CD4-positive, CD25-positive, alpha-beta regulatory T cell (primary cell): ENCODE measurements around the gene STK17B. TPM values are rescaled to one million over a fixed set of nuclear protein-coding genes. Genes with fewer than 3 reads are reported as not detected.
"Not testable (repeated sequence)": the region's sequence is repeated elsewhere in the genome, so short reads cannot be mapped to it uniquely, and the experiment has no call there.

Source experiments
- ATAC-seq, 2 donors: fragments of 150-1000 bp; cut with Tn5 transposase; one replicate each; pipeline ENCODE4 v1.10.0; 2021; ENCODE audit warnings: low read depth in 2 of 2, moderate number of reproducible peaks in 2 of 2, moderate library complexity in 1 of 2
- DNase-seq, 3 donors: peaks; one replicate each; pipeline versions ENCODE4 v3.0.0 to v3.0.0-alpha.2; 2012 to 2022; ENCODE audit warnings: mixed read lengths in 1 of 3
- H3K27ac ChIP-seq: one replicate; pipeline ENCODE4 v1.7.0; 2013; ENCODE audit warnings: mild to moderate bottlenecking, low read length; ENCODE audit not compliant: insufficient read depth, poor library complexity, severe bottlenecking
- H3K27me3 ChIP-seq: one replicate; pipeline ENCODE4 v1.7.0; 2013; ENCODE audit warnings: low read length; ENCODE audit not compliant: control insufficient read depth, insufficient read depth
- H3K36me3 ChIP-seq: one replicate; pipeline ENCODE4 v1.7.0; 2013; ENCODE audit warnings: mild to moderate bottlenecking, low read length, moderate library complexity; ENCODE audit not compliant: control insufficient read depth, insufficient read depth
- H3K4me1 ChIP-seq: 2 replicates; pipeline ENCODE4 v1.7.0; 2013; ENCODE audit warnings: mild to moderate bottlenecking, low read length; ENCODE audit not compliant: insufficient read depth, control insufficient read depth, poor library complexity, severe bottlenecking
- H3K4me3 ChIP-seq: one replicate; pipeline ENCODE4 v1.7.0; 2013; ENCODE audit warnings: low read depth, mild to moderate bottlenecking, low read length, moderate library complexity
- H3K9me3 ChIP-seq, 2 experiments: 1 replicate in 1 of 2; 2 replicates in 1 of 2; pipeline ENCODE4 v1.7.0; 2013; ENCODE audit warnings: low read length in 2 of 2, mild to moderate bottlenecking in 1 of 2, moderate library complexity in 1 of 2; ENCODE audit not compliant: control insufficient read depth in 2 of 2
- H3K27ac Mint-ChIP-seq, 3 donors: one replicate each; pipeline ENCODE4 v1.8.0; 2020 to 2022; ENCODE audit warnings: mild to moderate bottlenecking in 3 of 3, mixed read lengths in 3 of 3, moderate library complexity in 2 of 3
- H3K27me3 Mint-ChIP-seq: one replicate; pipeline ENCODE4 v1.8.0; 2022; ENCODE audit warnings: mild to moderate bottlenecking, mixed read lengths
- H3K36me3 Mint-ChIP-seq: one replicate; pipeline ENCODE4 v1.8.0; 2020; ENCODE audit warnings: mixed read lengths
- H3K4me1 Mint-ChIP-seq, 4 donors: one replicate each; pipeline ENCODE4 v1.8.0; 2020 to 2022; ENCODE audit warnings: mixed read lengths in 4 of 4, mild to moderate bottlenecking in 1 of 4
- H3K4me3 Mint-ChIP-seq, 4 donors: one replicate each; pipeline ENCODE4 v1.8.0; 2020 to 2022; ENCODE audit warnings: mild to moderate bottlenecking in 4 of 4, mixed read lengths in 4 of 4, moderate library complexity in 3 of 4
- H3K9me3 Mint-ChIP-seq, 7 donors: one replicate each; pipeline ENCODE4 v1.8.0; 2020 to 2022; ENCODE audit warnings: mixed read lengths in 7 of 7, mild to moderate bottlenecking in 3 of 7, moderate library complexity in 2 of 7
- polyA plus RNA-seq, 4 donors: library from polyadenylated mRNA; unstranded; fragments of 300-500 nt; fragmentation: Illumina TruSeq; gene quantifications; one replicate each; pipeline ENCODE4 v1.2.3, GENCODE V29; 2021
- total RNA-seq: library from RNA; stranded (reverse); gene quantifications from one replicate; pipeline ENCODE4 v1.2.3, GENCODE V29; 2022

STK17B gene
- total and polyA plus RNA-seq, 5 donors from 2014 or later = 97.1 to 542 (median 113) TPM

GRCh38 chr2:196097864-196098660 is 73.3 kb downstream of the STK17B start:
- no peak for ATAC-seq

GRCh38 chr2:196096982-196097745 is 74.2 kb downstream of the STK17B start:
- Histone ChIP-seq H3K4me1 (no peaks in the 10 kb centered on the region), H3K9me3 (peaks cover 0 to 2% of the 10 kb centered on the region in 2 experiments), H3K4me3 (no peak overlapping the region), H3K27me3 (no peaks in the 10 kb centered on the region), H3K36me3 (no peaks in the 10 kb centered on the region), H3K27ac (no peak overlapping the region)
- DNase-seq (no peak), ATAC-seq (no peak)
- H3K27me3 Mint-ChIP-seq = peaks cover 8% of the 10 kb centered on the region
- no peak overlapping the region for H3K27ac Mint-ChIP-seq
- peaks cover 0 to 23% (median 4%) of the 10 kb centered on the region in 7 donors for H3K9me3 Mint-ChIP-seq
- no peak overlapping the region for H3K4me3 Mint-ChIP-seq
- H3K36me3 Mint-ChIP-seq = peaks cover 3% of the 10 kb centered on the region
- peaks cover 0 to 13% (median 3%) of the 10 kb centered on the region in 4 donors for H3K4me1 Mint-ChIP-seq

More at GRCh38 chr2:196097864-196098660, 73.3 kb downstream of the STK17B start:
- no peak for DNase-seq
- no peaks in the 10 kb centered on the region for H3K36me3 ChIP-seq
- no peak overlapping the region for H3K4me3 ChIP-seq
- no peak overlapping the region for H3K27ac ChIP-seq
- H3K4me1 ChIP-seq = no peaks in the 10 kb centered on the region
- Mint-ChIP-seq H3K27me3 (peaks cover 8% of the 10 kb centered on the region), H3K9me3 (peaks cover 0 to 18% (median 4%) of the 10 kb centered on the region in 7 donors), H3K27ac (no peak overlapping the region), H3K36me3 (peaks cover 3% of the 10 kb centered on the region), H3K4me3 (no peak overlapping the region), H3K4me1 (peaks cover 5 to 19% (median 7%) of the 10 kb centered on the region in 4 donors)
- H3K9me3 ChIP-seq = peaks cover 0 to 2% of the 10 kb centered on the region in 2 experiments
- H3K27me3 ChIP-seq = no peaks in the 10 kb centered on the region

- peaks cover 3% of the 10 kb centered on the region for H3K36me3 Mint-ChIP-seq
- no peak overlapping the region for H3K4me3 ChIP-seq
These were observed 75.1 kb downstream of the STK17B start for GRCh38 chr2:196096264-196096663.

GRCh38 chr2:196089448-196089847 is 81.9 kb downstream of the STK17B start:
- not testable (repeated sequence) for H3K9me3 ChIP-seq, ATAC-seq, H3K27me3 Mint-ChIP-seq, H3K36me3 Mint-ChIP-seq, H3K4me3 ChIP-seq, H3K36me3 ChIP-seq, H3K4me1 ChIP-seq, H3K27ac ChIP-seq, H3K27me3 ChIP-seq
- Mint-ChIP-seq H3K4me1 (peaks cover 12 to 37% (median 23%) of the 10 kb centered on the region in 4 donors), H3K9me3 (peaks cover 2 to 41% (median 20%) of the 10 kb centered on the region in 7 donors), H3K4me3 (peak overlapping the region; percentile 23 to 38 (median 26)), H3K27ac (peak overlapping the region in 1 of 3 donors; percentile 42)
- peak in 2 of 3 donors; percentile 51 to 67 for DNase-seq

More at GRCh38 chr2:196096264-196096663, 75.1 kb downstream of the STK17B start:
- Mint-ChIP-seq H3K9me3 (peaks cover 0 to 30% (median 6%) of the 10 kb centered on the region in 7 donors), H3K4me3 (no peak overlapping the region), H3K27ac (no peak overlapping the region), H3K27me3 (peaks cover 8% of the 10 kb centered on the region), H3K4me1 (peaks cover 0 to 6% (median under 1%) of the 10 kb centered on the region in 4 donors)
- DNase-seq (no peak), ATAC-seq (no peak)
- Histone ChIP-seq H3K4me1 (no peaks in the 10 kb centered on the region), H3K9me3 (peaks cover 0 to 2% of the 10 kb centered on the region in 2 experiments), H3K27me3 (no peaks in the 10 kb centered on the region), H3K27ac (no peak overlapping the region), H3K36me3 (no peaks in the 10 kb centered on the region)

GRCh38 chr2:196088203-196088602 is 83.2 kb downstream of the STK17B start:
- Histone ChIP-seq H3K9me3 (peaks cover 0 to 10% of the 10 kb centered on the region in 2 experiments), H3K4me1 (peaks cover 5% of the 10 kb centered on the region), H3K4me3 (no peak overlapping the region), H3K36me3 (no peaks in the 10 kb centered on the region), H3K27me3 (no peaks in the 10 kb centered on the region), H3K27ac (no peak overlapping the region)
- ATAC-seq (no peak), DNase-seq (no peak)
- peaks cover 7% of the 10 kb centered on the region for H3K36me3 Mint-ChIP-seq
- H3K9me3 Mint-ChIP-seq = peaks cover 2 to 41% (median 16%) of the 10 kb centered on the region in 7 donors
- H3K4me1 Mint-ChIP-seq = peaks cover 12 to 37% (median 23%) of the 10 kb centered on the region in 4 donors
- H3K27me3 Mint-ChIP-seq = no peaks in the 10 kb centered on the region
- H3K4me3 Mint-ChIP-seq = no peak overlapping the region
- peak overlapping the region in 1 of 3 donors; percentile 20 for H3K27ac Mint-ChIP-seq

- Mint-ChIP-seq H3K9me3 (peaks cover 2 to 37% (median 14%) of the 10 kb centered on the region in 7 donors), H3K36me3 (peaks cover 20% of the 10 kb centered on the region), H3K4me1 (peaks cover 12 to 44% (median 26%) of the 10 kb centered on the region in 4 donors), H3K27me3 (no peaks in the 10 kb centered on the region), H3K4me3 (no peak overlapping the region), H3K27ac (peak overlapping the region in 1 of 3 donors; percentile 64)
- Histone ChIP-seq H3K9me3 (peaks cover 0 to 13% of the 10 kb centered on the region in 2 experiments), H3K27ac (no peak overlapping the region), H3K4me1 (peaks cover 5% of the 10 kb centered on the region), H3K4me3 (no peak overlapping the region), H3K36me3 (no peaks in the 10 kb centered on the region), H3K27me3 (no peaks in the 10 kb centered on the region)
- ATAC-seq (no peak), DNase-seq (no peak)
These were observed 84.6 kb downstream of the STK17B start for GRCh38 chr2:196086517-196087368.

- Mint-ChIP-seq H3K9me3 (peaks cover 4 to 21% (median 9%) of the 10 kb centered on the region in 7 donors), H3K27ac (no peak overlapping the region), H3K4me3 (no peak overlapping the region), H3K36me3 (peaks cover 13% of the 10 kb centered on the region), H3K4me1 (peaks cover 9 to 38% (median 21%) of the 10 kb centered on the region in 4 donors), H3K27me3 (no peaks in the 10 kb centered on the region)
- Histone ChIP-seq H3K9me3 (peaks cover 0 to 13% of the 10 kb centered on the region in 2 experiments), H3K4me1 (peaks cover 7% of the 10 kb centered on the region), H3K27me3 (no peaks in the 10 kb centered on the region), H3K36me3 (no peaks in the 10 kb centered on the region), H3K4me3 (no peak overlapping the region), H3K27ac (no peak overlapping the region)
- no peak for DNase-seq
- no peak for ATAC-seq
These were observed 87.8 kb downstream of the STK17B start for GRCh38 chr2:196083601-196084000.
